ENCODE data around the gene NACAD. TPM values are rescaled to one million over a fixed set of nuclear protein-coding genes. Genes with fewer than 3 reads are reported as not detected.

The NACAD gene
- total RNA-seq, 1 experiment from 2014 or later, result 5.5 TPM

DNA sequence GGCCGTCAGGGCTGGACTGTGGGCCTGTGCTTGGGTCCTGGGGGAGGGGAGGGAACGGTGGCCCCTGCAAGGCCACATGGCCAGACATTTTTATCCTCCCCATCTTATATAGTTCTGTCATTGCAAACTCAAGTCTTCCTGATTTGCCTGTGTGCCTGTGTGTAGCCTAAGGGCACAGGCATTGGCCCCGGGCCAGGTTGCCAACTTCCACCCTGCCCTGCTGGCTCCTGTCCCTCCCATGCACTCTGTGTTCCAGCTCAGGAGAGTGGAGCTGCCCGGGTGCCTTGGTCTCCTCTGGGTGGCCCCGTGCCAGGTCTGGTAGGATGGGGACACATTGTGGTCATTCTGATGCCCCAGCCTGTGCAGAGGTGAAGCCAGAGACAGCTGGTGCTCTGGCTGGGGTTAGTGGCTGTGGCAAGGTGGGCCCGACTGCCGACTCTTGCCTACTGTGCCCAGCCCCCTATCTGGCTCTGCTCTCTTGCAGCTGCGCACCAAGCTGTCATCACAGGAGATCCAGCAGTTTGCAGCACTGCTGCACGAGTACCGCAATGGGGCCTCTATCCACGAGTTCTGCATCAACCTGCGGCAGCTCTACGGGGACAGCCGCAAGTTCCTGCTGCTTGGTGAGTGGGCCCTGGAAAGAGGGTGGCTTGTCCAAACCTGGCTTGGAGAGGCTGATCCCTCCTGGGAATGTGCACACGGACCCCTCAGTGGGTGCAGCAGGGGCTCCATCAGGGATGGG, 14.8 kb downstream of the NACAD start (continued):
- TF ChIP-seq, protein P1, sequence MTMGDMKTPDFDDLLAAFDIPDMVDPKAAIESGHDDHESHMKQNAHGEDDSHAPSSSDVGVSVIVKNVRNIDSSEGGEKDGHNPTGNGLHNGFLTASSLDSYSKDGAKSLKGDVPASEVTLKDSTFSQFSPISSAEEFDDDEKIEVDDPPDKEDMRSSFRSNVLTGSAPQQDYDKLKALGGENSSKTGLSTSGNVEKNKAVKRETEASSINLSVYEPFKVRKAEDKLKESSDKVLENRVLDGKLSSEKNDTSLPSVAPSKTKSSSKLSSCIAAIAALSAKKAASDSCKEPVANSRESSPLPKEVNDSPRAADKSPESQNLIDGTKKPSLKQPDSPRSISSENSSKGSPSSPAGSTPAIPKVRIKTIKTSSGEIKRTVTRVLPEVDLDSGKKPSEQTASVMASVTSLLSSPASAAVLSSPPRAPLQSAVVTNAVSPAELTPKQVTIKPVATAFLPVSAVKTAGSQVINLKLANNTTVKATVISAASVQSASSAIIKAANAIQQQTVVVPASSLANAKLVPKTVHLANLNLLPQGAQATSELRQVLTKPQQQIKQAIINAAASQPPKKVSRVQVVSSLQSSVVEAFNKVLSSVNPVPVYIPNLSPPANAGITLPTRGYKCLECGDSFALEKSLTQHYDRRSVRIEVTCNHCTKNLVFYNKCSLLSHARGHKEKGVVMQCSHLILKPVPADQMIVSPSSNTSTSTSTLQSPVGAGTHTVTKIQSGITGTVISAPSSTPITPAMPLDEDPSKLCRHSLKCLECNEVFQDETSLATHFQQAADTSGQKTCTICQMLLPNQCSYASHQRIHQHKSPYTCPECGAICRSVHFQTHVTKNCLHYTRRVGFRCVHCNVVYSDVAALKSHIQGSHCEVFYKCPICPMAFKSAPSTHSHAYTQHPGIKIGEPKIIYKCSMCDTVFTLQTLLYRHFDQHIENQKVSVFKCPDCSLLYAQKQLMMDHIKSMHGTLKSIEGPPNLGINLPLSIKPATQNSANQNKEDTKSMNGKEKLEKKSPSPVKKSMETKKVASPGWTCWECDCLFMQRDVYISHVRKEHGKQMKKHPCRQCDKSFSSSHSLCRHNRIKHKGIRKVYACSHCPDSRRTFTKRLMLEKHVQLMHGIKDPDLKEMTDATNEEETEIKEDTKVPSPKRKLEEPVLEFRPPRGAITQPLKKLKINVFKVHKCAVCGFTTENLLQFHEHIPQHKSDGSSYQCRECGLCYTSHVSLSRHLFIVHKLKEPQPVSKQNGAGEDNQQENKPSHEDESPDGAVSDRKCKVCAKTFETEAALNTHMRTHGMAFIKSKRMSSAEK (CRISPR knock-in tag; IDR thresholded peaks at IDR 0.05; ENCODE audit: borderline replicate concordance), result no peak
- TF ChIP-seq, protein P2, sequence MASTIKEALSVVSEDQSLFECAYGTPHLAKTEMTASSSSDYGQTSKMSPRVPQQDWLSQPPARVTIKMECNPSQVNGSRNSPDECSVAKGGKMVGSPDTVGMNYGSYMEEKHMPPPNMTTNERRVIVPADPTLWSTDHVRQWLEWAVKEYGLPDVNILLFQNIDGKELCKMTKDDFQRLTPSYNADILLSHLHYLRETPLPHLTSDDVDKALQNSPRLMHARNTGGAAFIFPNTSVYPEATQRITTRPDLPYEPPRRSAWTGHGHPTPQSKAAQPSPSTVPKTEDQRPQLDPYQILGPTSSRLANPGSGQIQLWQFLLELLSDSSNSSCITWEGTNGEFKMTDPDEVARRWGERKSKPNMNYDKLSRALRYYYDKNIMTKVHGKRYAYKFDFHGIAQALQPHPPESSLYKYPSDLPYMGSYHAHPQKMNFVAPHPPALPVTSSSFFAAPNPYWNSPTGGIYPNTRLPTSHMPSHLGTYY (CRISPR knock-in tag; IDR thresholded peaks at IDR 0.05), result no peak
- TF ChIP-seq ZNF232 (CRISPR knock-in tag; IDR thresholded peaks at IDR 0.05), result no peak
- no peak for TF ChIP-seq TEAD1 (CRISPR knock-in tag; IDR thresholded peaks at IDR 0.05)
- TF ChIP-seq ETV6 (CRISPR knock-in tag; IDR thresholded peaks at IDR 0.05), result no peak
- TF ChIP-seq, protein P3, sequence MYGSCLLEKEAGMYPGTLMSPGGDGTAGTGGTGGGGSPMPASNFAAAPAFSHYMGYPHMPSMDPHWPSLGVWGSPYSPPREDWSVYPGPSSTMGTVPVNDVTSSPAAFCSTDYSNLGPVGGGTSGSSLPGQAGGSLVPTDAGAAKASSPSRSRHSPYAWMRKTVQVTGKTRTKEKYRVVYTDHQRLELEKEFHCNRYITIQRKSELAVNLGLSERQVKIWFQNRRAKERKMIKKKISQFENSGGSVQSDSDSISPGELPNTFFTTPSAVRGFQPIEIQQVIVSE (CRISPR knock-in tag; IDR thresholded peaks at IDR 0.05; ENCODE audit: borderline replicate concordance), result no peak
- TF ChIP-seq, protein P4, sequence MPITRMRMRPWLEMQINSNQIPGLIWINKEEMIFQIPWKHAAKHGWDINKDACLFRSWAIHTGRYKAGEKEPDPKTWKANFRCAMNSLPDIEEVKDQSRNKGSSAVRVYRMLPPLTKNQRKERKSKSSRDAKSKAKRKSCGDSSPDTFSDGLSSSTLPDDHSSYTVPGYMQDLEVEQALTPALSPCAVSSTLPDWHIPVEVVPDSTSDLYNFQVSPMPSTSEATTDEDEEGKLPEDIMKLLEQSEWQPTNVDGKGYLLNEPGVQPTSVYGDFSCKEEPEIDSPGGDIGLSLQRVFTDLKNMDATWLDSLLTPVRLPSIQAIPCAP (CRISPR knock-in tag; IDR thresholded peaks at IDR 0.05), result no peak

DNA sequence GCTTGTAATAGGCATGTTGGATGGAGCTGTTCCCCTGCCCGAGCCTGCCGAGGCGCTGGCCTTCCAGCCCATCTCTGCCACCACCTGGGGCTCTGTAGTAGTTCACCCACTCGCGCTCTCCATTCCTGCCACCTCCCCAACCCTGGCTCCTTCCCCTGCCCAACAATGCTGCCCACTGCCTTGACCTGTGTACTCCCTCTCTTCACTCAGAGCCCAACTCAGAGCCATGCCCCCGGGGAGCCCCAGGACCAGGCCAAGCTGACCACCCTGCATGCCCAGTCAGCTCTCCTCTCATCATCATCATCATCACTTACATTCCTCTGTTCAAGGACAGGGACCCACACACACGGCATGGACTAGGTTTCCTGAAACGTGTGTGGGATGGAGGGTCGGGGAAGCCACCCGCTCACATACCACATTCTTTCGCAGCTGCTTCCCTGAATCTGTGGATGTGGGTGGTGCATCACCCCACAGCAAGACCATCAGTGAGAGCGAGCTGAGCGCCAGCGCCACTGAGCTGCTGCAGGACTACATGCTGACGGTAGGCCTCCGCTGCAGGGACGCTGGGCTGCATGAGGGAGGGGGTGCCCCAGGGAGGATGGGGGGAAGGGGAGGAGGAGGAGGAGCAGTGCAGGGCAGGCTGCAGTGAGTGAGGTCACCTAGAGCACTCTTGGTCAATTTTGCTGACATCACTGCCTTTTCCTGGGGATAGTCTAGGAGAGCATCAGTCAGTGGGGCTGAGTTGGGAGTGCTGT, 15.6 kb downstream of the NACAD start:
- H3K9me3 Mint-ChIP-seq, result no peaks in the 10 kb centered on the region
- H3K27me3 Mint-ChIP-seq (ENCODE audit: low read depth), result no peaks in the 10 kb centered on the region
- no peaks in the 10 kb centered on the region for H3K4me1 Mint-ChIP-seq
- peak; percentile 38 for ATAC-seq
- TF ChIP-seq IRF2 (CRISPR knock-in tag; IDR thresholded peaks at IDR 0.05; ENCODE audit: borderline replicate concordance, low read depth) (no peak), ESRRA (CRISPR knock-in tag; IDR thresholded peaks at IDR 0.05; ENCODE audit: borderline replicate concordance) (no peak), SMAD4 (CRISPR knock-in tag; IDR thresholded peaks at IDR 0.05) (no peak), ZNF671 (CRISPR knock-in tag; IDR thresholded peaks at IDR 0.05) (no peak), ZNF396 (CRISPR knock-in tag; IDR thresholded peaks at IDR 0.05; ENCODE audit: borderline replicate concordance) (no peak), ATF1 (CRISPR knock-in tag; IDR thresholded peaks at IDR 0.05) (no peak), ZNF317 (CRISPR knock-in tag; IDR thresholded peaks at IDR 0.05; ENCODE audit: borderline replicate concordance, low read depth) (no peak), SOX15 (CRISPR knock-in tag; IDR thresholded peaks at IDR 0.05) (no peak), JAZF1 (CRISPR knock-in tag; IDR thresholded peaks at IDR 0.05) (no peak), FOXK1 (CRISPR knock-in tag; IDR thresholded peaks at IDR 0.05) (no peak), NFYB (CRISPR knock-in tag; conservative IDR thresholded peaks at IDR 0.05; ENCODE audit: low read depth) (no peak), JUN (CRISPR knock-in tag; IDR thresholded peaks at IDR 0.05) (no peak)
- TF ChIP-seq, protein P5, sequence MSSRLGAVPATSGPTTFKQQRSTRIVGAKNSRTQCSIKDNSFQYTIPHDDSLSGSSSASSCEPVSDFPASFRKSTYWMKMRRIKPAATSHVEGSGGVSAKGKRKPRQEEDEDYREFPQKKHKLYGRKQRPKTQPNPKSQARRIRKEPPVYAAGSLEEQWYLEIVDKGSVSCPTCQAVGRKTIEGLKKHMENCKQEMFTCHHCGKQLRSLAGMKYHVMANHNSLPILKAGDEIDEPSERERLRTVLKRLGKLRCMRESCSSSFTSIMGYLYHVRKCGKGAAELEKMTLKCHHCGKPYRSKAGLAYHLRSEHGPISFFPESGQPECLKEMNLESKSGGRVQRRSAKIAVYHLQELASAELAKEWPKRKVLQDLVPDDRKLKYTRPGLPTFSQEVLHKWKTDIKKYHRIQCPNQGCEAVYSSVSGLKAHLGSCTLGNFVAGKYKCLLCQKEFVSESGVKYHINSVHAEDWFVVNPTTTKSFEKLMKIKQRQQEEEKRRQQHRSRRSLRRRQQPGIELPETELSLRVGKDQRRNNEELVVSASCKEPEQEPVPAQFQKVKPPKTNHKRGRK (CRISPR knock-in tag; IDR thresholded peaks at IDR 0.05; ENCODE audit: borderline replicate concordance), result no peak
- TF ChIP-seq, protein P6, sequence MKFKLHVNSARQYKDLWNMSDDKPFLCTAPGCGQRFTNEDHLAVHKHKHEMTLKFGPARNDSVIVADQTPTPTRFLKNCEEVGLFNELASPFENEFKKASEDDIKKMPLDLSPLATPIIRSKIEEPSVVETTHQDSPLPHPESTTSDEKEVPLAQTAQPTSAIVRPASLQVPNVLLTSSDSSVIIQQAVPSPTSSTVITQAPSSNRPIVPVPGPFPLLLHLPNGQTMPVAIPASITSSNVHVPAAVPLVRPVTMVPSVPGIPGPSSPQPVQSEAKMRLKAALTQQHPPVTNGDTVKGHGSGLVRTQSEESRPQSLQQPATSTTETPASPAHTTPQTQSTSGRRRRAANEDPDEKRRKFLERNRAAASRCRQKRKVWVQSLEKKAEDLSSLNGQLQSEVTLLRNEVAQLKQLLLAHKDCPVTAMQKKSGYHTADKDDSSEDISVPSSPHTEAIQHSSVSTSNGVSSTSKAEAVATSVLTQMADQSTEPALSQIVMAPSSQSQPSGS (CRISPR knock-in tag; IDR thresholded peaks at IDR 0.05; ENCODE audit: borderline replicate concordance, low read depth), result no peak
- H3K36me3 Mint-ChIP-seq, result peaks cover 12% of the 10 kb centered on the region
- peak overlapping the region; percentile 74; the same call in 1 of the 2 replicates for H3K27ac Mint-ChIP-seq
- DNase-seq (ENCODE audit: low spot score), result no peak
- no peak overlapping the region for H3K4me3 Mint-ChIP-seq
- CTCF ChIA-PET, result interaction anchor here (0.6 to 5.1 kb wide), 4 partner anchors 63 to 191 kb away, joined by 4 to 35 read pairs (median 6); no protein-coding TSS in a partner anchor
- POLR2A ChIA-PET, result no interaction called here
